Cerebellar nuclear complex (tissue), 1 donor: ENCODE measurements around the gene TMPRSS7.

ENCODE experiments used
- DNase-seq, 2 experiments: peaks; one replicate each; lab custom pipeline; 2025; lab: John Stamatoyannopoulos, UW

TMPRSS7 gene

DNA sequence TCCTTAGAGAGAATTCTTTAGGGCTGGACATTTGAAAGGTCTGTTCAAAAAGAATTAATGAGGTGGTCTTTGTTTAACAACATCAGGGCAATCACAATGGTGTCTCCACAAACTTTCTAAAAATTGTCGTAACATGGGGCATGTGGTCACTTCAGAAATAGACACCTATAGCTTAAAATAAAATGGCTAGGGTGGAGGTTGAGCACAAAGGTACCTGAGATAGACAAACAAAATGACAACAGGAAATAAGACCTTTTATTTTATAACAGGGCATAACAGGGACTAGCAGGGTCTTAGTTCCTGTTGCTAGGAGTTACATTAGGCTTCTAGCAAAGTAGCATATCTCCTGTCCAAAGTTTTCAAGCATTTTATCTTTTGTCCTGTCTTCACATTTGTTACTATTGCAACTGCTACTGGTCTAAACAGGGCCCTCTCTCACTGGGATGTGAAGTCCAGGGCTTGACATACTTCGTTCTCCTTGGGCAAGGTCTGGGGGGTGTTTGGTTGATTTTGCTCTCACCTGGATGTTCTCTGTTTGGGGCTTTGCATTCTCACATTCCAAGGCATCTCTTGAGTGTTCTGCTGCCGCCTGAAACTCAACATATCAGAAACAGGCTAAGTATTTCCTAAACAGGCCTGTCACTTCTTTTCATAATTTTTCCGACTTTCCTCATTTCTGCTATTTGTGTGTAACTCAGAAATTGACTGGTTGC is 95.5 kb downstream of the TMPRSS7 start:
- DNase-seq = no peak

DNA sequence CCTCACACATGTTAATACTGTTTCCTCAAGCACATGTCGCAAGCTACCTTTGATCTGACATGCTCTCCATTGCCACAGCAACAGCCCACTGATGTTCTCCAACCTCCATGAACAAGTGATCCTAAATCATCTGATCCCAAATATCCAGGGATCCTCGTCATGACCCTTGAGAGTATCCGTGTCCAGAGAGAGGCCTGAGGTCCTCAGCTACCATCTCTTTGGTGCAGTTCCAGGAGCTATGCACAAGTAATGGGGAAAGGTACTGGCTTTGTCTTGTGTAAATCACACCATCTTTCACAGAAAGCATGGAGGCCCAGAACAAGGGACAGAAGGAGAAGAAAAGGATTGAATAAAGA is 96.1 kb downstream of the TMPRSS7 start:
- DNase-seq = no peak
